ENCODE measurements around the gene UBXN6. TPM values are rescaled to one million over a fixed set of nuclear protein-coding genes. Genes with fewer than 3 reads are reported as not detected.
A peak's percentile ranks its signal among the peaks of the same experiment; 100 is the strongest.

UBXN6 gene
- polyA plus RNA-seq, 2 of the 4 experiments (the other 2 are of a cell fraction) = 23.0 to 31.6 TPM

- no peak for TF ChIP-seq MYC (IDR thresholded peaks at IDR 0.05; ENCODE audit: borderline replicate concordance, low read length)
- TF ChIP-seq FOSB (CRISPR knock-in tag; IDR thresholded peaks at IDR 0.05) = no peak
- no peak for TF ChIP-seq JUN (IDR thresholded peaks at IDR 0.05)
These were observed 1.1 kb downstream of the UBXN6 start (continued) for GRCh38 chr19:4456476-4456842.

GRCh38 chr19:4455719-4456475, 1.7 kb downstream of the UBXN6 start:
- POLR2A ChIA-PET = no interaction called here
- CTCF ChIA-PET = interaction anchor here (1.0 kb wide), 1 partner anchor 56 kb away, joined by 4 read pairs; the partner anchor contains the start of gene SH3GL1
- FAIRE-seq (no peak), ATAC-seq (peak; percentile 7 to 9; a peak in 3 of 6 replicates), DNase-seq (ENCODE audit: low read depth in 1 of 2, low spot score in 1 of 2) (no peak)
- Histone ChIP-seq H3K4me2 (peak overlapping the region; percentile 95), H3K27ac (peak overlapping the region in 1 of 2 experiments; percentile 96; a peak in 3 of 6 replicates), H3K9me3 (no peaks in the 10 kb centered on the region), H3K4me3 (no peak overlapping the region), H3K4me1 (peaks cover 14% of the 10 kb centered on the region; the same call in 2 of the 3 replicates)
- TF ChIP-seq FOSB (CRISPR knock-in tag; IDR thresholded peaks at IDR 0.05) = no peak
- no peak for TF ChIP-seq POLR2A (IDR thresholded peaks at IDR 0.05; ENCODE audit: low read length)
- WGBS (ENCODE audit: missing lambda C conversion rate) = 69% methylated on average over 11 of the region's 15 CpGs

- TF ChIP-seq JUNB (IDR thresholded peaks at IDR 0.05) (no peak), KDM5A (IDR thresholded peaks at IDR 0.05) (no peak), NPAS2 (CRISPR knock-in tag; IDR thresholded peaks at IDR 0.05; ENCODE audit: borderline replicate concordance) (no peak), MAZ (IDR thresholded peaks at IDR 0.05; ENCODE audit: borderline replicate concordance, low read depth, low read length) (no peak), HEYL (CRISPR knock-in tag; IDR thresholded peaks at IDR 0.05) (no peak), USF2 (IDR thresholded peaks at IDR 0.05) (no peak), SMC3 (IDR thresholded peaks at IDR 0.05) (no peak), HOXB5 (CRISPR knock-in tag; IDR thresholded peaks at IDR 0.05) (no peak), CBX2 (IDR thresholded peaks at IDR 0.05; ENCODE audit: borderline replicate concordance, low read depth) (no peak), ESRRA (IDR thresholded peaks at IDR 0.05; ENCODE audit: borderline replicate concordance, low read length) (no peak), GATA3 (IDR thresholded peaks at IDR 0.05; ENCODE audit: borderline replicate concordance) (no peak)
- TF ChIP-seq, protein P1, sequence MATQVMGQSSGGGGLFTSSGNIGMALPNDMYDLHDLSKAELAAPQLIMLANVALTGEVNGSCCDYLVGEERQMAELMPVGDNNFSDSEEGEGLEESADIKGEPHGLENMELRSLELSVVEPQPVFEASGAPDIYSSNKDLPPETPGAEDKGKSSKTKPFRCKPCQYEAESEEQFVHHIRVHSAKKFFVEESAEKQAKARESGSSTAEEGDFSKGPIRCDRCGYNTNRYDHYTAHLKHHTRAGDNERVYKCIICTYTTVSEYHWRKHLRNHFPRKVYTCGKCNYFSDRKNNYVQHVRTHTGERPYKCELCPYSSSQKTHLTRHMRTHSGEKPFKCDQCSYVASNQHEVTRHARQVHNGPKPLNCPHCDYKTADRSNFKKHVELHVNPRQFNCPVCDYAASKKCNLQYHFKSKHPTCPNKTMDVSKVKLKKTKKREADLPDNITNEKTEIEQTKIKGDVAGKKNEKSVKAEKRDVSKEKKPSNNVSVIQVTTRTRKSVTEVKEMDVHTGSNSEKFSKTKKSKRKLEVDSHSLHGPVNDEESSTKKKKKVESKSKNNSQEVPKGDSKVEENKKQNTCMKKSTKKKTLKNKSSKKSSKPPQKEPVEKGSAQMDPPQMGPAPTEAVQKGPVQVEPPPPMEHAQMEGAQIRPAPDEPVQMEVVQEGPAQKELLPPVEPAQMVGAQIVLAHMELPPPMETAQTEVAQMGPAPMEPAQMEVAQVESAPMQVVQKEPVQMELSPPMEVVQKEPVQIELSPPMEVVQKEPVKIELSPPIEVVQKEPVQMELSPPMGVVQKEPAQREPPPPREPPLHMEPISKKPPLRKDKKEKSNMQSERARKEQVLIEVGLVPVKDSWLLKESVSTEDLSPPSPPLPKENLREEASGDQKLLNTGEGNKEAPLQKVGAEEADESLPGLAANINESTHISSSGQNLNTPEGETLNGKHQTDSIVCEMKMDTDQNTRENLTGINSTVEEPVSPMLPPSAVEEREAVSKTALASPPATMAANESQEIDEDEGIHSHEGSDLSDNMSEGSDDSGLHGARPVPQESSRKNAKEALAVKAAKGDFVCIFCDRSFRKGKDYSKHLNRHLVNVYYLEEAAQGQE (IDR thresholded peaks at IDR 0.05) = no peak
- Histone ChIP-seq H3K9me3 (no peaks in the 10 kb centered on the region), H3K4me3 (no peak overlapping the region), H3K4me1 (peaks cover 14% of the 10 kb centered on the region; the same call in 2 of the 3 replicates), H3K4me2 (no peak overlapping the region), H3K27ac (peak overlapping the region in 1 of 2 experiments; percentile 31; a peak in 1 of 6 replicates)
- ChIA-PET CTCF (interaction anchor here (0.9 kb wide), 1 partner anchor 79 kb away, joined by 3 read pairs; no protein-coding TSS in a partner anchor), POLR2A (no interaction called here)
- no peak for FAIRE-seq
- WGBS (ENCODE audit: missing lambda C conversion rate) = 85% methylated on average over 21 of the region's 29 CpGs
- DNase-seq (ENCODE audit: low read depth in 1 of 2, low spot score in 1 of 2) = no peak
- ATAC-seq = no peak
These were observed 2.6 kb downstream of the UBXN6 start for GRCh38 chr19:4454747-4455718.
